Putamen (tissue), 1 donor: Measurements from ENCODE around the gene PRKD3.
A peak's percentile ranks its signal among the peaks of the same experiment; 100 is the strongest.

ENCODE experiments used
- DNase-seq: peaks from one replicate; pipeline ENCODE4 v3.0.0-alpha.2; 2016; ENCODE audit warnings: low spot score

The PRKD3 gene

DNA sequence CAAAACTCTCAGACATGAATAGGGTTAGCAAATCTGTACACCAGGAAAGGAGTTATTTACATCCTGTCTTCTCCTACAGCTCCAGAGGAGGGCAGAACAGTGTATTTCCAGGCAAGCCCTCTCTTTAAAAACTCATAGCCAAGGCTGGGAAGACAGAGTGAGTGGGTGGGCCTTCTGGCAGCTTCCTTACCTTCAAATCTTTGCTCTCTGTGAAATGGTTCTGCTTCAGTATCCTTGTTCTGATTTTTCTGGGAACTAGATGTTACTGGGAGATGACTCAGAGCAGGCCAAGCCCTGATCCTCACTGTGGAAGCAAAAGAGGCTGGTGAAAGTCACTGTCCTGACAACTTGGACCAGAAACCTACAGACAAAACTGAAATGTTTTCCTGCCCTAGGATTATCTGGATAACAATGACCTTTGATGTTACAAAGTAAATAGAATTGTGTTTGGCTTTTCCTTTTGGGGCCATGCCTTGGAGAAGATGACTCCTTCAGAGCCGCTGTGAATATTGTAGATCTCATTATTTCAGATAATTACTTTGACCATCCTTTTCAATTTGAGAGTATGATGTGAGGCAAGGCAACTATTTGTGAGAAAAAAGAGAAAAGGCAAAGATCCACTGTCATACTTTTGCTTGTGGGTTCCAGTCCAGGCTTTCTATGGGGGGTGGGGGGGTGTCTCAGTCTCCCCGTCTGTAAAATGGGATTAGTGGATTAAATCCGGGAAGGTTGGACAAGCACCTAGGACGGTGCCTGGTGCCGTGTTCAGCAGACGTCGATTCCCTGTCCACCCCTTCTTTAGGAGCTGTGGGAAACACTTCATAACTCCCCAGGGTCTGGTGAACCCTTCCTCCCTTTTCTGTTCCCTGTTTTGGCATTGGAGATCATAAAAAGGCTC, 19.2 kb upstream of the PRKD3 start:
- DNase-seq = no peak

GRCh38 chr2:37342591-37343220, 18.1 kb upstream of the PRKD3 start:
- DNase-seq = no peak

DNA sequence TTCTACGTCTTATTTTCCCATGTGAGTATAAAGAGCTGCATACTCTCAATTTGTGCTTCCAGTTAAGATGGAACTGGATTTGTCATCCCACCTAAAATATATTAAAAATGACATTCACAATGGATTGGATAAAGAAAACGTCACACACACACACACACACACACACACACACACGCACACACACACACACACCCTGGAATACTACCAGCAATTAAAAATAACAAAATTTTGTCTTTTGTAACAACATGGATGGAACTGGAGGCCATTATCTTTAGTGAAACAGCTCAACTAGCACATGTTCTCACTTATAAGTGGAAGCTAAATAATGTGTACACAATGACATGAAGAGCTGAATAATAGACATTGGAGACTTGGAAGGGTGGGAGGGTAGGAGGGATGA, 16.0 kb upstream of the PRKD3 start:
- DNase-seq = no peak

- DNase-seq = no peak
Observed at GRCh38 chr2:37338933-37339332, 14.3 kb upstream of the PRKD3 start.

GRCh38 chr2:37337620-37338280, 13.1 kb upstream of the PRKD3 start:
- no peak for DNase-seq

GRCh38 chr2:37335604-37336003, 11.0 kb upstream of the PRKD3 start:
- no peak for DNase-seq

GRCh38 chr2:37333256-37333655, 8.6 kb upstream of the PRKD3 start:
- DNase-seq = no peak

DNA sequence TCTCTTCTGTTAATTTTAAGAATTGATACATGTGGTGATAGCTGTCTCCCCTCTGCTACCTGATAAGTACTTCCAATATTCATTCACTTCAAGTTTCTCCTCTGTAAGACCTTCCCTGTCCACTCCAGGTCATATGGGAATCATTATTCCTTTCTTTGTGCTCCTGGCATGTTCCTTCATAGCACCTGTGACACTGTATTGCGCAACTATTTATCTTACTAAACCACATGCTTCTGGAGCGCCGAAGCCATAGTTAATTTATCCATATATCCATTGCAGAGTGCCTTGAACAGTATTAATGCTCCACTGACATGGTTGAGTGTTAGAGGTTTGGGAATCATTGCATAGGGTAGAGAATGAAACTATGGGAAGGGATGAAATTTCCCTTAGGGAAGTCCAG, 7.9 kb upstream of the PRKD3 start:
- no peak for DNase-seq

DNA sequence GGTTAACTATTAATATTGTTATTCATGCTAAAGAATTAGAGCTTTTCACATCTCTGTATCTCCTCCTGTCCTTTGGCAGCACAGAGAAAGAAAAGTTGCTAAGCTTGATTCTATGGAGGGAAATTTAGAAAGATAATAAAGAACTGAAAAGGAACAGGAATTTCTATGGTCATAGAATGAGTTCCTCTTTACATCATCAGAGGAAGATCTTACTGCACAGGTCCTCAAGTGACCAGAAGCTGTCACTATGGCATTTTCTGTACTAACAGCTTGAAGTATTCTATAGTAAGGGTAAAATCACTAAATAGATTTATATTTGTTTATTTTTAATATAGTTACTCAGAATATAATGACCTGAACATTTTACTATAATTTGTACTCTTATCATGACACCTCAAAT, 6.0 kb upstream of the PRKD3 start:
- DNase-seq = no peak

GRCh38 chr2:37326866-37327634, 2.4 kb upstream of the PRKD3 start:
- no peak for DNase-seq

- DNase-seq = peak; percentile 50
Observed at GRCh38 chr2:37326285-37326684, 1.7 kb upstream of the PRKD3 start.

GRCh38 chr2:37325625-37326071, 1.0 kb upstream of the PRKD3 start:
- no peak for DNase-seq

- peak; percentile 71 for DNase-seq
Observed at GRCh38 chr2:37324536-37324785, 172 bp downstream of the PRKD3 start.

GRCh38 chr2:37323781-37324535, 675 bp downstream of the PRKD3 start:
- no peak for DNase-seq

- no peak for DNase-seq
Observed at GRCh38 chr2:37323176-37323780, 1.4 kb downstream of the PRKD3 start.

GRCh38 chr2:37322368-37322767, 2.3 kb downstream of the PRKD3 start:
- DNase-seq = no peak

DNA sequence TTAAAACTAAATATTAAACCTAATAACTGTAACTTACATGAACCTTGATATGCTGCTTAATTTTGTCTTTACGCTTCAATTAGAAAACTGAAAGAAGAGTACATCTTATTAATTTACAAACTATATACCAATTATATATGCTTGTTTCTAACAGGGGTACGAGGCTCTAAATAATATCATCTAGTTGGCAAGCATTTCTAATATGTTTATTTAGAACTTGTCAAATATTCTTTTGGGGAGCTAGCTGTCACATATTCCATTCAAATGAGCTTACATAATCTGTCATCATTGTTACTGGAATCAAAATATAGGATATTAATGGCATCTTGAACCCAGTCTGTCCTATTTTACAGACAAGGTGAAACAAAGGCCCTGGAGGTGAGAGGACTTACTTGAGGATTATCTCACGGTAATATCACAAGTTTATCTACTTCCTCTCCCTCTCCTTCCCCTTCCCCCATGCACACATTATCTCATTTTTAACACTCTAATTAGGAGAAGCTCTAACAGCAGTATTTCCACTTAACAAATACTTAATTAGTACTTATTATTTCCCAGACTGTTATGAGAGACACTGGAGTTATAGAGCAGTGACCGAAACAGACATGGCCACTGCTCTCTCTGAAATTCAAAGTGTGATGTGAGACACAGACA, 3.5 kb downstream of the PRKD3 start:
- DNase-seq = no peak

GRCh38 chr2:37319754-37320609, 4.7 kb downstream of the PRKD3 start:
- DNase-seq = no peak

GRCh38 chr2:37318401-37318800, 6.2 kb downstream of the PRKD3 start:
- no peak for DNase-seq

GRCh38 chr2:37317746-37318145, 6.9 kb downstream of the PRKD3 start:
- no peak for DNase-seq
